SK-N-MC (cell line): ENCODE results near the gene FLNA.
"Not testable (repeated sequence)": the region's sequence is repeated elsewhere in the genome, so short reads cannot be mapped to it uniquely, and the experiment has no call there.

Source experiments
- EZH2 ChIP-seq: fragments of 200-600 bp; sonication (generic); IDR thresholded peaks from one replicate; pipeline ENCODE4 v1.6.1; 2017; ENCODE audit warnings: antibody characterized with exemption
- FOXP2 ChIP-seq: optimal IDR thresholded peaks from 2 replicates; pipeline ENCODE3; 2011; ENCODE audit warnings: mild to moderate bottlenecking, moderate library complexity; ENCODE audit not compliant: insufficient read depth; ENCODE audit errors: extremely low read length, control extremely low read depth
- POLR2AphosphoS5 ChIP-seq: IDR thresholded peaks from 2 replicates; pipeline ENCODE4 v1.6.1; 2012; ENCODE audit warnings: mild to moderate bottlenecking, low read depth, low read length, borderline replicate concordance

DNA sequence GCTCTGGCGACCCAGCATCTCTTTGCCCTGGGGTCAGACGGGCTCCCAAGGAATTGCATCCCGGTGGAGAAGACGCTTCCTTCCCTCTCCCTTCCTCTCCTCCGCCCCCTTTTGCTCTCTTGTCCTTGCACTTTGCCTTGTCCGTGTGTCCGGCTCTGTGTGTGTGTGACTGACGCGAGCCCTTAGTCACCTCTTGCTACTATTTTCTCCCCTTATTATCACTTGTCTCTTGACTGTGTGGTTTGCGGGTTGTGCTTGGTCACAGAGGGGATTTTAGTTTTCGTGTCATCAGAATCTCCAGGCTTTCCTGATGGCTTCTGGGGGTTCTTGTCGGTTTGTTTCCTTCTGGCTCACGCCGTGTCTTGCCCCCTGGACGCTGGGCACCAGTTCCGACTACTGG lies 31.4 kb downstream of the FLNA start:
- TF ChIP-seq EZH2, POLR2AphosphoS5, FOXP2: not testable (repeated sequence)
